GM23338 (cell line): ENCODE measurements around the gene TMEM200C.

ENCODE experiments used
- CREB1 ChIP-seq: fragments of 250-450 bp; sonication (Bioruptor Pico); IDR thresholded peaks from 2 replicates; pipeline ENCODE4 v1.5.0; 2020; ENCODE audit warnings: low read depth, mild to moderate bottlenecking, moderate library complexity
- EZH2 ChIP-seq: fragments of 200-600 bp; sonication (generic); IDR thresholded peaks from one replicate; pipeline ENCODE4 v1.8.0; 2017; ENCODE audit warnings: antibody characterized with exemption, mild to moderate bottlenecking, low read depth; ENCODE audit not compliant: unreplicated experiment
- EZH2phosphoT487 ChIP-seq: fragments of 200-600 bp; sonication (generic); IDR thresholded peaks from one replicate; pipeline ENCODE4 v1.8.1; 2018; ENCODE audit warnings: antibody characterized with exemption; ENCODE audit not compliant: unreplicated experiment
- JUNB ChIP-seq: IDR thresholded peaks from one replicate; pipeline ENCODE4 v1.6.1; 2016; ENCODE audit warnings: antibody characterized with exemption; ENCODE audit not compliant: unreplicated experiment
- NANOG ChIP-seq: IDR thresholded peaks from 2 replicates; pipeline ENCODE4 v1.6.1; 2016; ENCODE audit warnings: antibody characterized with exemption, borderline replicate concordance
- POLR2AphosphoS5 ChIP-seq: IDR thresholded peaks from 2 replicates; pipeline ENCODE4 v1.6.1; 2016; ENCODE audit warnings: antibody characterized with exemption, low read depth
- STAT1 ChIP-seq: IDR thresholded peaks from one replicate; pipeline ENCODE4 v1.6.1; 2016; ENCODE audit warnings: antibody characterized with exemption; ENCODE audit not compliant: unreplicated experiment
- TF ChIP-seq, protein P1 (sequence below), 2 experiments: fragments of 200-600 bp in 1 of 2; sonication (generic) in 1 of 2; conservative IDR thresholded peaks; 2 replicates each; pipeline versions ENCODE4 v1.5.1 to v1.6.1; 2016 to 2017; ENCODE audit warnings: antibody characterized with exemption in 2 of 2, low read depth in 2 of 2, mild to moderate bottlenecking in 2 of 2, moderate library complexity in 1 of 2
- TF ChIP-seq, protein P2 (sequence below): IDR thresholded peaks from one replicate; pipeline ENCODE4 v1.6.1; 2018; ENCODE audit warnings: antibody characterized with exemption; ENCODE audit not compliant: unreplicated experiment

GRCh38 chr18:5841518-5841917 is 53.8 kb downstream of the TMEM200C start:
- TF ChIP-seq POLR2AphosphoS5 (no peak), EZH2 (no peak), STAT1 (no peak), NANOG (no peak), EZH2phosphoT487 (no peak), CREB1 (CRISPR knock-in tag) (no peak), JUNB (no peak)
- TF ChIP-seq, protein P1, sequence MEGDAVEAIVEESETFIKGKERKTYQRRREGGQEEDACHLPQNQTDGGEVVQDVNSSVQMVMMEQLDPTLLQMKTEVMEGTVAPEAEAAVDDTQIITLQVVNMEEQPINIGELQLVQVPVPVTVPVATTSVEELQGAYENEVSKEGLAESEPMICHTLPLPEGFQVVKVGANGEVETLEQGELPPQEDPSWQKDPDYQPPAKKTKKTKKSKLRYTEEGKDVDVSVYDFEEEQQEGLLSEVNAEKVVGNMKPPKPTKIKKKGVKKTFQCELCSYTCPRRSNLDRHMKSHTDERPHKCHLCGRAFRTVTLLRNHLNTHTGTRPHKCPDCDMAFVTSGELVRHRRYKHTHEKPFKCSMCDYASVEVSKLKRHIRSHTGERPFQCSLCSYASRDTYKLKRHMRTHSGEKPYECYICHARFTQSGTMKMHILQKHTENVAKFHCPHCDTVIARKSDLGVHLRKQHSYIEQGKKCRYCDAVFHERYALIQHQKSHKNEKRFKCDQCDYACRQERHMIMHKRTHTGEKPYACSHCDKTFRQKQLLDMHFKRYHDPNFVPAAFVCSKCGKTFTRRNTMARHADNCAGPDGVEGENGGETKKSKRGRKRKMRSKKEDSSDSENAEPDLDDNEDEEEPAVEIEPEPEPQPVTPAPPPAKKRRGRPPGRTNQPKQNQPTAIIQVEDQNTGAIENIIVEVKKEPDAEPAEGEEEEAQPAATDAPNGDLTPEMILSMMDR (conservative IDR thresholded peaks at IDR 0.05; ENCODE audit: low read depth in 2 of 2): no peak
- TF ChIP-seq, protein P2, sequence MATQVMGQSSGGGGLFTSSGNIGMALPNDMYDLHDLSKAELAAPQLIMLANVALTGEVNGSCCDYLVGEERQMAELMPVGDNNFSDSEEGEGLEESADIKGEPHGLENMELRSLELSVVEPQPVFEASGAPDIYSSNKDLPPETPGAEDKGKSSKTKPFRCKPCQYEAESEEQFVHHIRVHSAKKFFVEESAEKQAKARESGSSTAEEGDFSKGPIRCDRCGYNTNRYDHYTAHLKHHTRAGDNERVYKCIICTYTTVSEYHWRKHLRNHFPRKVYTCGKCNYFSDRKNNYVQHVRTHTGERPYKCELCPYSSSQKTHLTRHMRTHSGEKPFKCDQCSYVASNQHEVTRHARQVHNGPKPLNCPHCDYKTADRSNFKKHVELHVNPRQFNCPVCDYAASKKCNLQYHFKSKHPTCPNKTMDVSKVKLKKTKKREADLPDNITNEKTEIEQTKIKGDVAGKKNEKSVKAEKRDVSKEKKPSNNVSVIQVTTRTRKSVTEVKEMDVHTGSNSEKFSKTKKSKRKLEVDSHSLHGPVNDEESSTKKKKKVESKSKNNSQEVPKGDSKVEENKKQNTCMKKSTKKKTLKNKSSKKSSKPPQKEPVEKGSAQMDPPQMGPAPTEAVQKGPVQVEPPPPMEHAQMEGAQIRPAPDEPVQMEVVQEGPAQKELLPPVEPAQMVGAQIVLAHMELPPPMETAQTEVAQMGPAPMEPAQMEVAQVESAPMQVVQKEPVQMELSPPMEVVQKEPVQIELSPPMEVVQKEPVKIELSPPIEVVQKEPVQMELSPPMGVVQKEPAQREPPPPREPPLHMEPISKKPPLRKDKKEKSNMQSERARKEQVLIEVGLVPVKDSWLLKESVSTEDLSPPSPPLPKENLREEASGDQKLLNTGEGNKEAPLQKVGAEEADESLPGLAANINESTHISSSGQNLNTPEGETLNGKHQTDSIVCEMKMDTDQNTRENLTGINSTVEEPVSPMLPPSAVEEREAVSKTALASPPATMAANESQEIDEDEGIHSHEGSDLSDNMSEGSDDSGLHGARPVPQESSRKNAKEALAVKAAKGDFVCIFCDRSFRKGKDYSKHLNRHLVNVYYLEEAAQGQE: no peak
